Measurements from ENCODE around the gene FOS.

Gene FOS

GRCh38 chr14:75318353-75318752 is 39.7 kb downstream of the FOS start:
- no peak for DNase-seq
- no peak for TF ChIP-seq POLR2A (IDR thresholded peaks at IDR 0.05; ENCODE audit: low read length)
- no peak for TF ChIP-seq GATA1 (IDR thresholded peaks at IDR 0.05; ENCODE audit: low read depth, low read length)

GRCh38 chr14:75319021-75319420 is 40.4 kb downstream of the FOS start:
- no peak for DNase-seq
- no peak for TF ChIP-seq POLR2A (IDR thresholded peaks at IDR 0.05; ENCODE audit: low read length)
- no peak for TF ChIP-seq GATA1 (IDR thresholded peaks at IDR 0.05; ENCODE audit: low read depth, low read length)

GRCh38 chr14:75320196-75320595 is 41.6 kb downstream of the FOS start:
- no peak for TF ChIP-seq GATA1 (IDR thresholded peaks at IDR 0.05; ENCODE audit: low read depth, low read length)
- no peak for TF ChIP-seq POLR2A (IDR thresholded peaks at IDR 0.05; ENCODE audit: low read length)
- no peak for DNase-seq

DNA sequence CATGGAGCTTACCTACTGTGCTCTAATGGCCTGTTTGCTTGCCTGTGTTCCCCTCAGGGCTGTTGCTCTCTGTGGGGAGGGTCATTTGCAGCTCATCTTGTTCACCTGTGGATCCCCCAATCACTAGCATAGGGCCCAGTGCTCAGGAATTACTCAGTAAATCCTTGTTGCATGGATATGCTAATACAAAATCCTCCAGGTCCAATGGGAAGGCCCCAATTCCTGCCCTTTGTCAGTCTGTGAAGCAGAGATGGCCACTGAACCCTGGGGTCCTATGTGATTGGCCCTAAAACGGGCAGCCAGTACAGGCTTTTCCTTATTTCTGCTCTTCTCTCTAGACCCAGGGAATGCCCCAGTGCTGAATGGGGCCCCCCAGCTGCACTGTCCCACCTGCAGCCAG is 44.1 kb downstream of the FOS start:
- DNase-seq = no peak
- TF ChIP-seq GATA1 (IDR thresholded peaks at IDR 0.05; ENCODE audit: low read depth, low read length) = no peak
- TF ChIP-seq POLR2A (IDR thresholded peaks at IDR 0.05; ENCODE audit: low read length) = no peak

DNA sequence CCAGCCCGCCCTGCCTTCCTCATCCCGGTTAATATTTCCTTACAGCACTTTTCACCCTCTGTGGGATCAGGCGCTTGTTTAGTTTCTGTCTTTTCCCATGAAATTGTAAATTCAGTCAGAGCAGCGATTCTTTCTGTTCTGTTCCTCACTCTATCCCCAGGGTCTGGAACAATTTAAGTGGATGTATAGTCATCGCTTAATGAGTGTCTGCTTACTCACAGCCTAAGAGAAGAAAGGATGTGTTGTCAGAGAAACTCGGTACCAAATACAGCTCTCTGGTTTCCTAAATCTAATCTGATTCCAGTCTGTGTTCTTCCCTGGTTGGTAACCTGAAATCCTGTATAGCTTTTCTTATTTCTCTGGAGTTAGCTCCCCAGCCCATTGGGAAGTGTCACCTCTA is 44.9 kb downstream of the FOS start:
- TF ChIP-seq POLR2A (IDR thresholded peaks at IDR 0.05; ENCODE audit: low read length) (no peak), GATA1 (IDR thresholded peaks at IDR 0.05; ENCODE audit: low read depth, low read length) (no peak)
- no peak for DNase-seq

DNA sequence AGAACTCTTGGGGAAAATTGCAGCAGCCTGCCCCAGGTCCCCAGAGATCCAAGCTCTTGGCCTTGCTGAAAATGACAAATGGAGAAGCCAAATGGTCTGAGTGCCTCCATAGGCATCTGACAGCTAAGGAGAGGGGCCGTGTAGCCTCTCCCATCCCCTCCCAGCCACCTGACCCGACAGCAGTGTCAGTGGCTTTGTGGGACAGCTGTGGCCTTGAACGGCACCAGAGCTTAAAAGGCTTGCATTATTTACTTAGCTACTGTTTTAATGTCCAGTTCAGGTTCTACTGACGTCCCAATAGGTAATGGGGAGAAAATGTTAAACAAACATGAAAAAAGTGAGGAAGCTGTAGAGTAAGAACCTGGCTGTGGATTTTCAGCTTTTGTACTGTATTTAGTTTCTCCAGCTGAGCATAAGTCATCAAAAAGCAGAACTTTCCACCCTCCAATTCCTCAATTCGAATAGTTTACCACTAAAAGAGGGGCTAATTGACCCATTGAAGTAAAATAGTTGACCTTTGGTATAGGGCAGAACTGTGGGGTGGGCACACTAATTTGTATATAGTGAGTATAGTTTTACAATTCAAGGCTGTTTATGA is 50.0 kb downstream of the FOS start:
- no peak for DNase-seq
- TF ChIP-seq GATA1 (IDR thresholded peaks at IDR 0.05; ENCODE audit: low read depth, low read length) (no peak), POLR2A (IDR thresholded peaks at IDR 0.05; ENCODE audit: low read length) (no peak)

DNA sequence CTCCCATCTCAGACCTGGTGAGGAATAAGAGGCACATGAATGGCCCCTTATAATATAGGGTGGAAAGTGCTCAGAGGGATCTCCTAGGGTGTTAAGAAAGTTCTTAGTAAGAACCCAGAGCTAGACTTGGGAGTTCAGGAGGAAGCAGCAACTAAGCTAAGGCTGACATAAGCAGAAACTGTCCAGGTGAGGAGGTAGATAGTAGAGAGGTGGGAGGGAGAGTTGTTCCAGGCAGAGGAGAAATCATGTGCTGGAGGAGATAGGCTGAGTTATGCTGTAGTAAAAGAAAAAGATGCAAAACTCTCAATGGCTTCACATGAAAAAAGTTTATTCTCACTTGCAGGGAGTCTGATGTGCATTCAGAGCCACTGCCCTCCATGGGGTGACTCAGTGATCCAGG is 50.7 kb downstream of the FOS start:
- DNase-seq = no peak
- TF ChIP-seq POLR2A (IDR thresholded peaks at IDR 0.05; ENCODE audit: low read length) (no peak), GATA1 (IDR thresholded peaks at IDR 0.05; ENCODE audit: low read depth, low read length) (no peak)

DNA sequence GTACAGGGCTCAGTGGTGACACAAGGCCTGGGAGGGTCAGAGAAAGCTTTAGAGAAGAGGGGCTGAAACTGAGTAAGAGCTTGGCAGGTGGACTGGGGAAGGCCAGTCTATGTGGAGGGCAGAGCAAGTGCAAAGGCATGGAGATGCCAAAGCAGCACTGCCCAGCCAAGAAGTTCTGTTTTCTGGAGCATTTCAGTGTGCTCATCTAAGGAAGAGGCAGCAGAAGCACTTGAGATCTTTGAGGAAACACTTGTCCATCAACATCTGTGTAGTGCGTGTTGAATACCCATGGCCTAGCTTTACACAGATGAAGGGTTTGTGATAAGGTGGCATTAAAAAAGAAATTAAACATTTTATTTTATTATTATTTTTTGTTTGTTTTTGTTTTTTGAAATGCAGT is 52.8 kb downstream of the FOS start:
- TF ChIP-seq POLR2A (IDR thresholded peaks at IDR 0.05; ENCODE audit: low read length) = no peak
- TF ChIP-seq GATA1 (IDR thresholded peaks at IDR 0.05; ENCODE audit: low read depth, low read length) = no peak
- DNase-seq = no peak

Data from erythroblast (primary cell).